Activated CD8-positive, alpha-beta memory T cell treated with anti-CD3 and anti-CD28 coated beads for 1 hour (primary cell): ENCODE measurements around the gene SCD5.

Source experiments
- DNase-seq, 2 donors: peaks; one replicate each; pipeline ENCODE4 v3.0.0-alpha.2; 2020; ENCODE audit warnings: low read depth in 1 of 2; ENCODE audit errors: extremely low read depth in 1 of 2

Gene SCD5

DNA sequence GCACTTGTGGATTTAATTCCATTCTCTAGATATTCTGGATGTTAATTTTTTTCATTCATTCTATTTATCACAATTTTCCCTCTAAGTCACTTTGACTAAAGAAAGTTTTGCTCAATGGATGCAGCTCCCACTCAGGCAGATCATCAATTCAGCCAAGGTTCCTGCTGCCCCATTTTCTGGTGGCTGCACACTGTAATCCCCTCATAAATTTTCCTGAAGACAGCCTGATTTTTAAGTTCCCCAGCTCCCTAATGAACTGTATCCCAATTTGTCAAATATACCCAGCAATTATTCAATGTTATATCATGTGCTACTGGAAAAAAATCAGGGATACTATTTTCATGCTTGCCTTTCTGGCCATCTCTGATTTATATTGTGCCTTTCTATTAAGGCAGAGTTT is 61.2 kb downstream of the SCD5 start:
- DNase-seq: no peak

GRCh38 chr4:82733636-82734035 is 65.0 kb downstream of the SCD5 start:
- DNase-seq: no peak

GRCh38 chr4:82728301-82728700 is 70.3 kb downstream of the SCD5 start:
- no peak for DNase-seq

- DNase-seq: no peak
These were observed 72.0 kb downstream of the SCD5 start for GRCh38 chr4:82726596-82726995.

DNA sequence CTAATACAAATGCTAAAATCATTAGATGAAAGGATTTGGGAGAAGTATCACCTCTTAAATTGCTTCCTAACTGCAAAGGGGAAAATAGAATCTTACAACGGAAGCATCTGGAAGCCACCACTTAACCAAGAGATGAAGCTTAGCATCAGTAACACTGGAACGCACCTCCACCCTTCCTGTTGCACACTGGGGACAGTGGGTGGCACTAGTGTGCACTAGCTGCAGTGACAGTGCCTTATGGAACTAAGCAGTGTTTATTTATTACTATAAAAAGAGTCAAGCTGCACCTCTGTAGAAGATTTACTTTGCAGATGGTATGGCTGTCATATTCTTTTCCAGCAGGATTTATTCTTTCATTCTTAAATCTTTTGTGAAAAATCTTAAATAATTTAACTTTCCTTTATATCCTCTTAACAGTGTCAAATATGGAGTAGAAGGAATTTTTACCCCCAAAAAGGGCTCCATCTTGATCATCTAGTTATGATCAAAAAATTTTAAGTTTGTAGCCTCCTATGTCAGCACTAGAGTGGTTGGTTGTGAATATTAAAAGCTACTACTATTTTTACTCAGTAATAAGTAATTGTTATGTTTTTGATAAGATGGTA is 76.7 kb downstream of the SCD5 start:
- no peak for DNase-seq

GRCh38 chr4:82718162-82718940 is 80.2 kb downstream of the SCD5 start:
- no peak for DNase-seq

- DNase-seq: no peak
These were observed 82.6 kb downstream of the SCD5 start for GRCh38 chr4:82715731-82716617.

- no peak for DNase-seq
These were observed 84.7 kb downstream of the SCD5 start for GRCh38 chr4:82713856-82714255.

- no peak for DNase-seq
These were observed 86.0 kb downstream of the SCD5 start for GRCh38 chr4:82712561-82712960.

DNA sequence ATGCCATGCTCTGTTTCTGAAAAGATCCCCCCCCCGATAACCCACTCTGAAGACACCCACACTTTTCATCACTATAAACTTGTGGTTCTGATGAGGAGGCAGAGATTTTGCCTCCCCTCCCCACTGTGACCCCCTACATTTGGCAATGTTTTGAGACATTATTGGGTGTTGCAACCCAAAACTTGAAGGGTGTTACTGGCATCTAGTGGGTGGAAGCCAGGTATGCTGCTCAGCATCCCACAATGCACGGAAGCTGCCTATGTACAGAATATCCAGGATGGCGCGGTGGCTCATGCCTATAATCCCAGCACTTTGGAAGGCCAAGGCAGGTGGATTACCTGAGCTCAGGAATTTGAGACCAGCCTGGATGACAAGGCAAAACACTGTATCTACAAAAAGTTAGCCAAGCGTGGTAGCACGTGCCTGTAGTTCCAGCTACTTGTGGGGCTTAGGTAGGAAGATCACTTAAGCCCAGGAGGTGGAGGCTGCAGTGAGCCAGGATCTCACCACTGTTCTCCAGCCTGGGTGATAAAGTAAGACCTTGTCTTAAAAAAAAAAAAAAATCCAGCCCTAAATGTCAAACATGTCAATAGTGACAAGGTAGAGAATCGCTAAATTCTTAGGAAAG is 87.3 kb downstream of the SCD5 start:
- DNase-seq: no peak

DNA sequence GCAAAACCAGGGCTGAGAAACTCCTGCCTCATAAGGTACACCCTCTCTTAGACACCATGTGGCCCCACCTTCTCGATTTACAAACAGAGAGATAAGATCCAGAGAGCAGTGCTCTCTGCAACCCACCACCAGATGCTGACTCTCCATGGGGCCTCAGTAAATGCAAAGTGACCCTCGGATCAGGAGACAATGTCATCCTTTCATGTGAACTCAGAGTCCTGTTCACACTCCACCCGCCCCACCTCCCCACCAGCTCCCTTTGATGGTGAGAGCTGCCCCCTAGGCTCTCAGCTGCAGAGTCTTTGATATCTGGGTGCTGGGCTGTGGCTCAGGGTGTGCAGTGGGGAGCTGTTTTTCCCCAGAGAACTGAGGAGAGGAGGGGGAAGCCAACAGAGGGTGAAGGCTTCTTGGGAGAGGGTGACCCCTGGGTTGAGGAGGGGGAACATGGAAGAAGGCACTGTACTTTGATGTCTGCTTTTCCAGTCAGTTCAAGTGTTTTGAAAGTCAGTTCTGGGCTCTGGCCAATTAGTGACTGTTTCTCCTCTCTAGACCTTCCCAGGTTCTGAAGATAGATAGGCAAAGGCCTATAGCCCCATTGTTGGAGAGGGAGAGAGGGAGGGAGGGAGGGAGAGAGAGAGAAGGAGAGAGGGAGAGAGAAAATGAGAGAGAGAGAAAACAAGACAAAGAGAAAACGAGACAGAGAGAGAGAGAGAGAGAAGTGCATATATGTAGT is 88.2 kb downstream of the SCD5 start:
- no peak for DNase-seq

- no peak for DNase-seq
These were observed 89.6 kb downstream of the SCD5 start for GRCh38 chr4:82708982-82709381.

DNA sequence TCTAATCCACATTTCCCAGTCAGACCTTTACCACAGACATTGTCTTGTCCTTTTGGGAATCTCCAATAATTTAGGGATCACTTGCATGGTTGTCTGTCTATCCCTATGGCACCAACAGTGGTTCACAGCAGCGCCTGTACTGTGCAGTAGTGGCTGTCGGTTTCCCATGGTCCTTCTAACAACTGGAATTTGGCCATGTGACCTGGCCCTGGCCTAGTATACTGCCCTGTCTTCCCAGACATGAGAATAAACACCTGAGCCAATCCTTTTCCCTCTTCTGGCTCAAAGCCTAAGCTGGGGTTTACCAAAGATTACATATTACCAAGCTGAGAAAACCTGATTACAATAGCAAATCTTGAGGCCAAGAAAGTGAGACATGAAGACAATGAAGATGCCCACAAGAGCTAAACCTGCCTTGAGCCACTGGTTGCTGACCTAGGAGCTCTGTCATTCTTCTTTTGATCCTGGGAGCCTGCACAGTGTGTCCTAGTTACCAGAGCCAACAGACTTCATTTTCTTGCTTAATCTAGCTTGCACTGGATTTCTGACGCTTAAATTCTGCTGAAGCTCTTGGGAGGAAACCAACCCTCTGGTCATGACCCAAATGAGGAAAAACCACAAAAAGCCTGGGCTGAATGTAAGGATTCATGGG is 92.1 kb downstream of the SCD5 start:
- no peak for DNase-seq

GRCh38 chr4:82705928-82706300 is 92.7 kb downstream of the SCD5 start:
- no peak for DNase-seq

DNA sequence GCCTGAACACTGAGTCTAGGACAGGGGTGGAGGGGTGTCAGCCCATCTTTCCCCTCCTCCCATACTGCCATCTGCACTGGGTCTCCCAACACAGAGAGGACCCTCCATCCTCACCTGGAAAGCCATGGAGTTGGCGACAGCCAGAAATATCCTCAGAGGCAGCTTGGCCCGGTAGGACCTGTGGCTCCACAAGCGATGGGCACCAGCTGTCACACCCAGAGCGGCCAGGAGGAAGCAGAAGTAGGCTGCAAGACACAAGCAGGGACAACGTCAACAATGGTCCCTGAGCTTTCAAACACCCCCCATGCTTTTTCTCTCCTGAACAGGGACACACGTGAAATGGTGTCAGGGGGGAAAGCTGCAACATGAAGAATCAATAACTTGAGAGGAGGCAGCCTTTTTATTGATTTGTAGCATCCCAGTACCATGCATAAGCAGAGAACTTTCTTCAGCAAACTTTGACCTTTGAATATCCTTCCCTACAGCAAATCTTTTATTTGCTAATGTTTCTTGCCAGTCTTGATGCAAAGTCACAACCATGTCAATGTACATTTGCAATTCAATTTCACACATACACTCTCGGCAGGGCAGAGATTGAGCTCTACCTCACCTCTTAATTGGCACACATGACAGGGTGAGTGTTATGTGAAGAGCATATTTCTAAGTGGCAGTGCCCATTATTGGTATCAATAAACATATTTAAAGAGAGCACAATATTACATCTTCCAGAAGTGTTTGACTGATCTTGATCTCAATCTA is 93.2 kb downstream of the SCD5 start:
- no peak for DNase-seq

GRCh38 chr4:82704156-82704555 is 94.4 kb downstream of the SCD5 start:
- no peak for DNase-seq

- DNase-seq: no peak
These were observed 100.2 kb downstream of the SCD5 start for GRCh38 chr4:82698412-82698811.

DNA sequence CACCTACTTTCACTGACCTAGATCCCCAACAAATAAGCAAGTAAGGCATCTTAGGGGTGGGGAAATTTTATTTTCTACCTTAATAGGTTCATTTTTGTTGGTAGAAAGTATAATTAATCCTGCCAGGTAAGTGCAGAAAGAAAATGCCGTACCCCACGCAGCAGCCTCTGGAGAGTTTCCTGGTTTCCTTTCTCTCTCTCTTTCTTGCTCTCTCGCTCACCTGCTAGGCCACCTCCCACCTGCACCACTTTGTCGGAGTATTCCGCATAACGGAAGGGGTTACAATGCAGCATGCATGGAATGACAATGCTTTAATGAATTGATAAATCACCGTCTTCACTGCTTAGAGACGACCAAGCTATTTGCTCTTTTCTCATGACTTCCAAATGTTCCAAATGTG is 101.0 kb downstream of the SCD5 start:
- DNase-seq: no peak

DNA sequence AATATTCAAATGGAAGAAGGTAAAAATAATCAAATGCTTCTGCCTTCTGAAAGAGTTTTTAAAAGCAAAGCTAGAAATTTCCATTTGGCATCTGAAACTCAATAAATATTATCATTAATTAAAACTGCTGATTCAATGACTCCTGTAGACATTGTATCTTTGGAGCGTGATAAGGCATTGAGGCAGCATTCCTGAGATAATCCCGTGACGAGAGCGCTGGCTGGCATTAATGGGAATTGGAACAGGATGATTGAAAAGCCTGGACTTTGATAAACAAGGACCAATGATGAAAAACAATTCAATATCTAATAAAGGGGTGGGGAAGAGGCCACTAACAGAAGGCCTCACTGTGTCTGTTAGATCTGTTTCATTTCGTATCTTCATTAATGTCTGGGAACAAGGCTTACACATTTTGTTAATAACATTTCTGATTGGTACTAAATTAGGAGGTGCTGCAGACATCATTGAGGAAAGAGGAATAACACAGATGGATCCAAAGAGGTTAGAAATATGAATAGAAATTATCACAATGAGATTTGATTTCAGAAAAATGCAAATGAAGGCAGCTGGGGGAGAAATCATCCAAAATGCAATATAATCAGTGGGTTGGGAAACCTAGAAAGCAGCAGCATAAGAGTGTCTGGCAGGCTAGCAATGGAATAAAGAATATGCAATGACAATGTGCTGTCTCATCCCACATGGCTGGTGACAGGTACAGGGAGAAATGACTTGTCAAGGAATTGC is 102.3 kb downstream of the SCD5 start:
- no peak for DNase-seq
